ENCODE measurements around the gene SERP2. TPM values are rescaled to one million over a fixed set of nuclear protein-coding genes. Genes with fewer than 3 reads are reported as not detected.

SERP2 gene
- total RNA-seq, 1 experiment from 2014 or later, result not detected

GRCh38 chr13:44382635-44383145, 9.1 kb downstream of the SERP2 start:
- no TSS peak for BruUV-seq (replicated peaks)
- peaks cover 0 to 11% of the 10 kb centered on the region in 2 experiments; a peak in 1 of 4 replicates for H3K4me1 ChIP-seq (ENCODE audit: control insufficient read depth in 1 of 2, insufficient read depth in 2 of 2, low read length in 2 of 2)
- no peak for DNase-seq (ENCODE audit: low read depth, low spot score)
- H3K36me3 ChIP-seq (ENCODE audit: control insufficient read depth in 1 of 2, insufficient read depth in 2 of 2, low read length in 2 of 2), result no peaks in the 10 kb centered on the region
- ChIA-PET RAD21 (ENCODE audit: low non-redundant PET in 1 of 2, low total read pairs in 2 of 2, uncharacterized antibody in 2 of 2, unreplicated experiment in 2 of 2) (no interaction called here), CTCF (no interaction called here), POLR2A (no interaction called here)
- no peak overlapping the region for H3K4me3 ChIP-seq (replicated peaks in 1 of 2; ENCODE audit: low read depth in 1 of 2, low read length in 2 of 2)
- no peak overlapping the region for H3K9ac ChIP-seq (ENCODE audit: low read length)
- TF ChIP-seq ATF3 (IDR thresholded peaks at IDR 0.05) (no peak), EGR1 (IDR thresholded peaks at IDR 0.05; ENCODE audit: low read depth) (no peak), ZNF274 (IDR thresholded peaks at IDR 0.05; ENCODE audit: low read depth, low read length) (no peak), YY1 (IDR thresholded peaks at IDR 0.05; ENCODE audit: extremely low read depth, insufficient replicate concordance, low read depth, low read length) (no peak), REST (IDR thresholded peaks at IDR 0.05; ENCODE audit: low read depth) (no peak), ZBTB33 (IDR thresholded peaks at IDR 0.05; ENCODE audit: extremely low read depth, insufficient replicate concordance, low read length) (no peak), ZFX (IDR thresholded peaks at IDR 0.05) (no peak), SRF (IDR thresholded peaks at IDR 0.05; ENCODE audit: low read depth) (no peak), CBX3 (IDR thresholded peaks at IDR 0.05; ENCODE audit: low read depth) (no peak), RAD21 (IDR thresholded peaks at IDR 0.05; ENCODE audit: low read depth) (no peak), TCF7L2 (IDR thresholded peaks at IDR 0.05; ENCODE audit: borderline replicate concordance, extremely low read depth, insufficient read depth, insufficient read length) (no peak), FOSL1 (IDR thresholded peaks at IDR 0.05; ENCODE audit: low read depth) (no peak), MAX (IDR thresholded peaks at IDR 0.05) (no peak), POLR2AphosphoS5 (IDR thresholded peaks at IDR 0.05; ENCODE audit: low read depth, low read length) (no peak), CEBPB (IDR thresholded peaks at IDR 0.05; ENCODE audit: low read depth) (no peak), EZH2 (IDR thresholded peaks at IDR 0.05) (no peak), SIN3A (IDR thresholded peaks at IDR 0.05; ENCODE audit: low read depth) (no peak)
- no peaks in the 10 kb centered on the region for H3K27me3 ChIP-seq (ENCODE audit: insufficient read depth, low read length)
- no peak for ATAC-seq
- intact Hi-C loops (cut with micrococcal nuclease), result no loop called here
- no peaks in the 10 kb centered on the region for H3K79me2 ChIP-seq (ENCODE audit: insufficient read depth, low read length)
- H2AFZ ChIP-seq (ENCODE audit: low read depth, low read length, poor library complexity, severe bottlenecking), result no peak overlapping the region
- no peak overlapping the region for H3K27ac ChIP-seq (ENCODE audit: low read depth, low read length)
- no peaks in the 10 kb centered on the region for H4K20me1 ChIP-seq (ENCODE audit: insufficient read depth)
- H3K4me2 ChIP-seq (ENCODE audit: low read length), result no peak overlapping the region
- no peaks in the 10 kb centered on the region for H3K9me2 ChIP-seq (ENCODE audit: insufficient read depth)
- no peaks in the 10 kb centered on the region for H3K9me3 ChIP-seq (ENCODE audit: control insufficient read depth in 1 of 2, insufficient read depth in 1 of 2, low read depth in 1 of 2, low read length in 2 of 2)

Data from HCT116 (cell line).